Progenitor cell of endocrine pancreas (in vitro differentiated cells): ENCODE results near the gene PXT1. TPM values are rescaled to one million over a fixed set of nuclear protein-coding genes. Genes with fewer than 3 reads are reported as not detected.

Source experiments
- DNase-seq: peaks from one replicate; pipeline ENCODE4 v3.0.0; 2021; ENCODE audit warnings: low spot score; ENCODE audit not compliant: unreplicated experiment
- H3K27ac Mint-ChIP-seq: 2 replicates; pipeline ENCODE4 v1.8.0; 2021; ENCODE audit warnings: mild to moderate bottlenecking, moderate library complexity, mixed read lengths
- H3K27me3 Mint-ChIP-seq: 2 replicates; pipeline ENCODE4 v1.8.0; 2021; ENCODE audit warnings: mixed read lengths
- H3K36me3 Mint-ChIP-seq: 2 replicates; pipeline ENCODE4 v1.8.0; 2022; ENCODE audit warnings: mixed read lengths; ENCODE audit not compliant: insufficient read depth
- H3K4me1 Mint-ChIP-seq: 2 replicates; pipeline ENCODE4 v1.8.0; 2021; ENCODE audit warnings: low read depth, mixed read lengths
- H3K4me3 Mint-ChIP-seq: 2 replicates; pipeline ENCODE4 v1.8.0; 2021; ENCODE audit warnings: low read depth, mild to moderate bottlenecking, moderate library complexity, mixed read lengths
- H3K9me3 Mint-ChIP-seq: 2 replicates; pipeline ENCODE4 v1.8.0; 2021; ENCODE audit warnings: low read depth, mixed read lengths
- total RNA-seq: library from RNA; stranded (reverse); gene quantifications from 2 replicates; pipeline ENCODE4 v1.2.1, GENCODE V29; 2021
- TF ChIP-seq, protein P1 (sequence below): fragments of 200-600 bp; sonication (generic); IDR thresholded peaks from one replicate; pipeline ENCODE4 v1.5.0; 2021; ENCODE audit warnings: antibody characterized with exemption, mild to moderate bottlenecking; ENCODE audit not compliant: unreplicated experiment

The PXT1 gene
- total RNA-seq, 1 donor from 2014 or later = not detected

DNA sequence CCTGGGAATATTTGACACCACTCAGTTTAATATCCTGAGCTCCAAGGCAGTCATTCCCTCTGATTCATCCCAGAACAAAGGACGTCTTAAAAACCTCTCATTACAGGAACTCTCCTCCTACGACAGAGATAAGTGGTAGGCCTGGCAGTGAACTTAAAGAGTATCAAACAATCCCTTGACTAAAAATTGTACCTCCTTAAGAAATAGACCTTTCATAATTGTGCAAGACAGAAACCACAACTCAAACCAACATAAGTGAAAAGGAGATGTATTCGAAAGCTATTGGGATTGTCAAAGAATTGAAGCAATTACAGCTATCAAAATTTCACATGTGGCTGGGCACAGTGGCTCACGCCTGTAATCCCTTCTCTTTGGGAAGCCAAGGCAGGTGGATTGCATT lies 86.8 kb downstream of the PXT1 start:
- H3K4me1 Mint-ChIP-seq = peaks cover 2% of the 10 kb centered on the region
- DNase-seq = no peak
- H3K9me3 Mint-ChIP-seq = peaks cover 9% of the 10 kb centered on the region
- no peaks in the 10 kb centered on the region for H3K36me3 Mint-ChIP-seq
- H3K4me3 Mint-ChIP-seq = no peak overlapping the region
- H3K27ac Mint-ChIP-seq = no peak overlapping the region
- TF ChIP-seq, protein P1, sequence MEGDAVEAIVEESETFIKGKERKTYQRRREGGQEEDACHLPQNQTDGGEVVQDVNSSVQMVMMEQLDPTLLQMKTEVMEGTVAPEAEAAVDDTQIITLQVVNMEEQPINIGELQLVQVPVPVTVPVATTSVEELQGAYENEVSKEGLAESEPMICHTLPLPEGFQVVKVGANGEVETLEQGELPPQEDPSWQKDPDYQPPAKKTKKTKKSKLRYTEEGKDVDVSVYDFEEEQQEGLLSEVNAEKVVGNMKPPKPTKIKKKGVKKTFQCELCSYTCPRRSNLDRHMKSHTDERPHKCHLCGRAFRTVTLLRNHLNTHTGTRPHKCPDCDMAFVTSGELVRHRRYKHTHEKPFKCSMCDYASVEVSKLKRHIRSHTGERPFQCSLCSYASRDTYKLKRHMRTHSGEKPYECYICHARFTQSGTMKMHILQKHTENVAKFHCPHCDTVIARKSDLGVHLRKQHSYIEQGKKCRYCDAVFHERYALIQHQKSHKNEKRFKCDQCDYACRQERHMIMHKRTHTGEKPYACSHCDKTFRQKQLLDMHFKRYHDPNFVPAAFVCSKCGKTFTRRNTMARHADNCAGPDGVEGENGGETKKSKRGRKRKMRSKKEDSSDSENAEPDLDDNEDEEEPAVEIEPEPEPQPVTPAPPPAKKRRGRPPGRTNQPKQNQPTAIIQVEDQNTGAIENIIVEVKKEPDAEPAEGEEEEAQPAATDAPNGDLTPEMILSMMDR = no peak
- no peaks in the 10 kb centered on the region for H3K27me3 Mint-ChIP-seq

- Mint-ChIP-seq H3K9me3 (peaks cover 9% of the 10 kb centered on the region), H3K4me1 (peaks cover 4% of the 10 kb centered on the region), H3K4me3 (no peak overlapping the region), H3K36me3 (no peaks in the 10 kb centered on the region), H3K27me3 (no peaks in the 10 kb centered on the region), H3K27ac (no peak overlapping the region)
- no peak for DNase-seq
- TF ChIP-seq, protein P1 = no peak
Observed at GRCh38 chr6:36353411-36353915, 89.2 kb downstream of the PXT1 start.

GRCh38 chr6:36352477-36353157 lies 90.0 kb downstream of the PXT1 start:
- Mint-ChIP-seq H3K27ac (no peak overlapping the region), H3K9me3 (peaks cover 9% of the 10 kb centered on the region), H3K36me3 (no peaks in the 10 kb centered on the region), H3K4me1 (peaks cover 7% of the 10 kb centered on the region), H3K27me3 (no peaks in the 10 kb centered on the region), H3K4me3 (no peak overlapping the region)
- no peak for DNase-seq
- TF ChIP-seq, protein P1 = no peak

- H3K27me3 Mint-ChIP-seq = no peaks in the 10 kb centered on the region
- no peak overlapping the region for H3K27ac Mint-ChIP-seq
- peaks cover 9% of the 10 kb centered on the region for H3K9me3 Mint-ChIP-seq
- no peak for DNase-seq
- no peak overlapping the region for H3K4me3 Mint-ChIP-seq
- TF ChIP-seq, protein P1 = no peak
- peaks cover 10% of the 10 kb centered on the region for H3K4me1 Mint-ChIP-seq
- no peaks in the 10 kb centered on the region for H3K36me3 Mint-ChIP-seq
Observed at GRCh38 chr6:36350681-36351571, 91.7 kb downstream of the PXT1 start.

GRCh38 chr6:36350082-36350481 lies 92.6 kb downstream of the PXT1 start:
- Mint-ChIP-seq H3K27ac (no peak overlapping the region), H3K4me1 (peaks cover 10% of the 10 kb centered on the region), H3K4me3 (no peak overlapping the region), H3K27me3 (no peaks in the 10 kb centered on the region), H3K36me3 (no peaks in the 10 kb centered on the region), H3K9me3 (peaks cover 9% of the 10 kb centered on the region)
- TF ChIP-seq, protein P1 = no peak
- no peak for DNase-seq
